ENCODE results near the gene AGTRAP.

AGTRAP gene

GRCh38 chr1:11730429-11730891 is 5.5 kb upstream of the AGTRAP start:
- H3K9me3 ChIP-seq, result no peaks in the 10 kb centered on the region
- peaks cover 98 to 99% of the 10 kb centered on the region in 2 experiments for H3K4me1 ChIP-seq (ENCODE audit: control insufficient read depth in 1 of 2, insufficient read depth in 1 of 2, low read depth in 1 of 2, low read length in 1 of 2)
- H3K4me3 ChIP-seq (ENCODE audit: low read depth in 1 of 2, low read length in 1 of 2), result peak overlapping the region; percentile 64 to 69
- no peaks in the 10 kb centered on the region for H3K36me3 ChIP-seq
- TF ChIP-seq CTCF (IDR thresholded peaks at IDR 0.05), result peak; percentile 12
- H3K27me3 ChIP-seq, result no peaks in the 10 kb centered on the region
- H3K27ac ChIP-seq, result peak overlapping the region; percentile 98

- H3K4me1 ChIP-seq (ENCODE audit: control insufficient read depth in 1 of 2, insufficient read depth in 1 of 2, low read depth in 1 of 2, low read length in 1 of 2), result peaks cover 91 to 94% of the 10 kb centered on the region in 2 experiments
- peak overlapping the region; percentile 98 for H3K27ac ChIP-seq
- H3K36me3 ChIP-seq, result no peaks in the 10 kb centered on the region
- no peaks in the 10 kb centered on the region for H3K27me3 ChIP-seq
- no peaks in the 10 kb centered on the region for H3K9me3 ChIP-seq
- TF ChIP-seq CTCF (IDR thresholded peaks at IDR 0.05), result no peak
- H3K4me3 ChIP-seq (ENCODE audit: low read depth in 1 of 2, low read length in 1 of 2), result peak overlapping the region; percentile 64 to 69
Observed at GRCh38 chr1:11731691-11732283, 4.1 kb upstream of the AGTRAP start.

- H3K9me3 ChIP-seq, result no peaks in the 10 kb centered on the region
- no peaks in the 10 kb centered on the region for H3K27me3 ChIP-seq
- peak overlapping the region; percentile 98 for H3K27ac ChIP-seq
- no peak overlapping the region for H3K4me3 ChIP-seq (ENCODE audit: low read depth in 1 of 2, low read length in 1 of 2)
- peaks cover 91 to 94% of the 10 kb centered on the region in 2 experiments for H3K4me1 ChIP-seq (ENCODE audit: control insufficient read depth in 1 of 2, insufficient read depth in 1 of 2, low read depth in 1 of 2, low read length in 1 of 2)
- H3K36me3 ChIP-seq, result no peaks in the 10 kb centered on the region
- TF ChIP-seq CTCF (IDR thresholded peaks at IDR 0.05), result no peak
Observed at GRCh38 chr1:11733306-11733705, 2.6 kb upstream of the AGTRAP start.

- H3K36me3 ChIP-seq, result no peaks in the 10 kb centered on the region
- H3K27me3 ChIP-seq, result no peaks in the 10 kb centered on the region
- peaks cover 91 to 94% of the 10 kb centered on the region in 2 experiments for H3K4me1 ChIP-seq (ENCODE audit: control insufficient read depth in 1 of 2, insufficient read depth in 1 of 2, low read depth in 1 of 2, low read length in 1 of 2)
- H3K9me3 ChIP-seq, result no peaks in the 10 kb centered on the region
- H3K4me3 ChIP-seq (ENCODE audit: low read depth in 1 of 2, low read length in 1 of 2), result peak overlapping the region; percentile 97 to 98
- H3K27ac ChIP-seq, result peak overlapping the region; percentile 98
- TF ChIP-seq CTCF (IDR thresholded peaks at IDR 0.05), result no peak
Observed at GRCh38 chr1:11735531-11735853, 444 bp upstream of the AGTRAP start.

GRCh38 chr1:11736746-11737639 is 1.1 kb downstream of the AGTRAP start:
- peaks cover 91 to 94% of the 10 kb centered on the region in 2 experiments for H3K4me1 ChIP-seq (ENCODE audit: control insufficient read depth in 1 of 2, insufficient read depth in 1 of 2, low read depth in 1 of 2, low read length in 1 of 2)
- TF ChIP-seq CTCF (IDR thresholded peaks at IDR 0.05), result no peak

More at GRCh38 chr1:11736746-11737639, 1.1 kb downstream of the AGTRAP start:
- Histone ChIP-seq H3K27me3 (no peaks in the 10 kb centered on the region), H3K4me3 (ENCODE audit: low read depth in 1 of 2, low read length in 1 of 2) (peak overlapping the region; percentile 97 to 98), H3K36me3 (peaks cover 2% of the 10 kb centered on the region), H3K9me3 (no peaks in the 10 kb centered on the region), H3K27ac (peak overlapping the region; percentile 98)
